GM19238 (cell line): Measurements from ENCODE around the gene NLRP1.

Experiments used
- DNase-seq: peaks from one replicate; pipeline ENCODE4 v3.0.0; 2011; ENCODE audit warnings: low spot score; ENCODE audit not compliant: insufficient read length

Gene NLRP1

GRCh38 chr17:5557485-5557884, 26.8 kb downstream of the NLRP1 start:
- no peak for DNase-seq

- DNase-seq = no peak
Measured at GRCh38 chr17:5555254-5555653, 29.1 kb downstream of the NLRP1 start.

GRCh38 chr17:5553479-5553878, 30.8 kb downstream of the NLRP1 start:
- no peak for DNase-seq

GRCh38 chr17:5552841-5553240, 31.5 kb downstream of the NLRP1 start:
- no peak for DNase-seq

GRCh38 chr17:5545051-5545987, 39.0 kb downstream of the NLRP1 start:
- no peak for DNase-seq

- no peak for DNase-seq
Measured at GRCh38 chr17:5544115-5544514, 40.2 kb downstream of the NLRP1 start.

GRCh38 chr17:5541610-5542202, 42.6 kb downstream of the NLRP1 start:
- DNase-seq = no peak

- no peak for DNase-seq
Measured at GRCh38 chr17:5540321-5540720, 44.0 kb downstream of the NLRP1 start.

GRCh38 chr17:5539286-5539685, 45.0 kb downstream of the NLRP1 start:
- no peak for DNase-seq

- no peak for DNase-seq
Measured at GRCh38 chr17:5536866-5537650, 47.3 kb downstream of the NLRP1 start.

GRCh38 chr17:5535436-5535835, 48.9 kb downstream of the NLRP1 start:
- DNase-seq = no peak

GRCh38 chr17:5533486-5534315, 50.6 kb downstream of the NLRP1 start:
- DNase-seq = no peak

- DNase-seq = no peak
Measured at GRCh38 chr17:5532581-5532980, 51.7 kb downstream of the NLRP1 start.

- no peak for DNase-seq
Measured at GRCh38 chr17:5531085-5531418, 53.3 kb downstream of the NLRP1 start.

GRCh38 chr17:5530265-5531084, 53.8 kb downstream of the NLRP1 start:
- no peak for DNase-seq

- DNase-seq = no peak
Measured at GRCh38 chr17:5527601-5528250, 56.6 kb downstream of the NLRP1 start.

GRCh38 chr17:5526821-5527598, 57.3 kb downstream of the NLRP1 start:
- peak; percentile 16 for DNase-seq

- DNase-seq = no peak
Measured at GRCh38 chr17:5523249-5523648, 61.1 kb downstream of the NLRP1 start.

- no peak for DNase-seq
Measured at GRCh38 chr17:5522476-5522875, 61.8 kb downstream of the NLRP1 start.
